HepG2 (cell line): ENCODE measurements around the gene COL18A1. TPM values are rescaled to one million over a fixed set of nuclear protein-coding genes. Genes with fewer than 3 reads are reported as not detected.
A peak's percentile ranks its signal among the peaks of the same experiment; 100 is the strongest.

Experiments used
- ARHGAP35 ChIP-seq: sonication (generic); formaldehyde crosslinking; IDR thresholded peaks from 2 replicates; pipeline ENCODE4 v1.9.0; 2022; ENCODE audit warnings: mild to moderate bottlenecking, inconsistent platforms, moderate library complexity, missing genetic modification reagents, borderline replicate concordance
- ARNTL ChIP-seq: sonication (generic); formaldehyde crosslinking; IDR thresholded peaks from 2 replicates; pipeline ENCODE4 v1.4.0; 2020; ENCODE audit warnings: mild to moderate bottlenecking, missing genetic modification reagents
- FOXK1 ChIP-seq: sonication (generic); formaldehyde crosslinking; IDR thresholded peaks from 2 replicates; pipeline ENCODE4 v1.4.0; 2020; ENCODE audit warnings: low read depth, missing genetic modification reagents, borderline replicate concordance
- HNRNPK ChIP-seq: fragments of 200-400 bp; formaldehyde crosslinking; IDR thresholded peaks from 2 replicates; pipeline ENCODE4 v1.6.1; 2018; ENCODE audit warnings: low read length, low read depth, moderate library complexity, mild to moderate bottlenecking; ENCODE audit not compliant: poor library complexity, severe bottlenecking
- IRF2 ChIP-seq: IDR thresholded peaks from 2 replicates; pipeline ENCODE4 v1.6.1; 2018; ENCODE audit warnings: missing genetic modification reagents, missing compliant biosample characterization
- JDP2 ChIP-seq: sonication (generic); formaldehyde crosslinking; IDR thresholded peaks from 2 replicates; pipeline ENCODE4 v1.8.1; 2022; ENCODE audit warnings: missing genetic modification reagents, borderline replicate concordance
- MXD1 ChIP-seq: sonication (generic); formaldehyde crosslinking; IDR thresholded peaks from 2 replicates; pipeline ENCODE4 v1.4.0; 2020; ENCODE audit warnings: mild to moderate bottlenecking, missing genetic modification reagents
- PAX8 ChIP-seq: sonication (generic); formaldehyde crosslinking; IDR thresholded peaks from 2 replicates; pipeline ENCODE4 v1.8.0; 2022; ENCODE audit warnings: mild to moderate bottlenecking, missing genetic modification reagents, borderline replicate concordance
- PITX1 ChIP-seq: sonication (generic); formaldehyde crosslinking; IDR thresholded peaks from 2 replicates; pipeline ENCODE4 v1.5.1; 2020; ENCODE audit warnings: mild to moderate bottlenecking, missing genetic modification reagents
- SAFB2 ChIP-seq: sonication (generic); formaldehyde crosslinking; IDR thresholded peaks from 2 replicates; pipeline ENCODE4 v1.5.1; 2020; ENCODE audit warnings: missing genetic modification reagents, low read depth, mild to moderate bottlenecking, borderline replicate concordance
- SOX13 ChIP-seq, 3 experiments: fragments of 450-650 bp in 1 of 3; sonication (generic) in 1 of 3; formaldehyde crosslinking in 1 of 3; IDR thresholded peaks in 2 of 3; conservative IDR thresholded peaks in 1 of 3; 2 replicates each; pipeline versions ENCODE4 v1.5.0 to v1.6.1; 2016 to 2020; ENCODE audit warnings: antibody characterized with exemption in 1 of 3, mild to moderate bottlenecking in 1 of 3, missing compliant biosample characterization in 1 of 3, missing genetic modification reagents in 1 of 3, moderate library complexity in 1 of 3
- STAG1 ChIP-seq: sonication (generic); formaldehyde crosslinking; IDR thresholded peaks from 2 replicates; pipeline ENCODE4 v1.4.0; 2020; ENCODE audit warnings: missing genetic modification reagents
- TCF7L2 ChIP-seq: IDR thresholded peaks from 2 replicates; pipeline ENCODE4 v1.6.1; 2011; ENCODE audit warnings: mild to moderate bottlenecking, low read depth, low read length, moderate library complexity
- TEAD3 ChIP-seq: optimal IDR thresholded peaks from 2 replicates; pipeline ENCODE3; 2016; ENCODE audit warnings: borderline replicate concordance
- TSC22D2 ChIP-seq: sonication (generic); formaldehyde crosslinking; IDR thresholded peaks from 2 replicates; pipeline ENCODE4 v1.5.1; 2020; ENCODE audit warnings: missing genetic modification reagents, mild to moderate bottlenecking, borderline replicate concordance
- ZHX1 ChIP-seq: sonication (generic); formaldehyde crosslinking; IDR thresholded peaks from 2 replicates; pipeline ENCODE4 v1.8.1; 2022; ENCODE audit warnings: low read depth, mild to moderate bottlenecking, missing genetic modification reagents
- ZNF17 ChIP-seq: sonication (generic); formaldehyde crosslinking; IDR thresholded peaks from 2 replicates; pipeline ENCODE4 v1.5.0; 2020; ENCODE audit warnings: mild to moderate bottlenecking, missing genetic modification reagents
- ZNF180 ChIP-seq: sonication (generic); formaldehyde crosslinking; IDR thresholded peaks from 2 replicates; pipeline ENCODE4 v1.4.0; 2020; ENCODE audit warnings: low read depth, missing genetic modification reagents, borderline replicate concordance
- ZNF232 ChIP-seq: sonication (generic); formaldehyde crosslinking; IDR thresholded peaks from 2 replicates; pipeline ENCODE4 v1.4.0; 2020; ENCODE audit warnings: missing genetic modification reagents, borderline replicate concordance
- ZNF362 ChIP-seq: sonication (generic); formaldehyde crosslinking; IDR thresholded peaks from 2 replicates; pipeline ENCODE4 v1.4.0; 2020; ENCODE audit warnings: missing genetic modification reagents, mild to moderate bottlenecking, borderline replicate concordance
- ZNF414 ChIP-seq: sonication (generic); formaldehyde crosslinking; IDR thresholded peaks from 2 replicates; pipeline ENCODE4 v1.5.0; 2020; ENCODE audit warnings: missing genetic modification reagents
- ZNF441 ChIP-seq: sonication (generic); formaldehyde crosslinking; IDR thresholded peaks from 2 replicates; pipeline ENCODE4 v1.7.0; 2021; ENCODE audit warnings: missing genetic modification reagents, borderline replicate concordance
- ZNF564 ChIP-seq: sonication (generic); formaldehyde crosslinking; IDR thresholded peaks from 2 replicates; pipeline ENCODE4 v1.8.1; 2023; ENCODE audit warnings: mild to moderate bottlenecking, missing genetic modification reagents
- ZNF75D ChIP-seq: sonication (generic); formaldehyde crosslinking; IDR thresholded peaks from 2 replicates; pipeline ENCODE4 v1.8.1; 2023; ENCODE audit warnings: missing genetic modification reagents, mild to moderate bottlenecking, borderline replicate concordance
- polyA plus RNA-seq, 8 experiments: library from polyadenylated mRNA; depleted of rRNA in 3 of 8; stranded (reverse) in 7 of 8; unstranded in 1 of 8; fragments of >200 nt; fragmentation: Illumina TruSeq in 4 of 8; extraction: Trizol in 4 of 8; gene quantifications; 2 replicates each; pipeline versions ENCODE4 v1.2.1 to v1.2.3, GENCODE V29; 2011 to 2016; ENCODE audit warnings: low read depth in 4 of 8, missing spikeins in 1 of 8, mixed read lengths in 1 of 8; ENCODE audit not compliant: insufficient read depth in 1 of 8
- total RNA-seq, 5 experiments: library from RNA; depleted of rRNA; stranded (reverse); fragments of >200 nt; fragmentation: Illumina TruSeq; extraction: Trizol; gene quantifications; 2 replicates each; pipeline ENCODE4 v1.2.3, GENCODE V29; 2016; ENCODE audit warnings: low read depth in 1 of 5

COL18A1 gene
- total and polyA plus RNA-seq, 2 of the 13 experiments (the other 11 are each of a cell fraction or from before 2014, with no cell fraction given): 79.0 to 102 TPM

GRCh38 chr21:45555557-45556301, 150.8 kb downstream of the COL18A1 start (continued):
- TF ChIP-seq ZHX1 (CRISPR knock-in tag): peak; percentile 71; the same call in 1 of the 2 replicates
- peak; percentile 91 for TF ChIP-seq ZNF414
- peak; percentile 51; the same call in 1 of the 2 replicates for TF ChIP-seq FOXK1
- no peak for TF ChIP-seq TEAD3
- TF ChIP-seq MXD1 (CRISPR knock-in tag): peak; percentile 90
- no peak for TF ChIP-seq ZNF17 (CRISPR knock-in tag)
- peak; percentile 69 for TF ChIP-seq PITX1 (CRISPR knock-in tag)
- peak; percentile 89 for TF ChIP-seq STAG1 (CRISPR knock-in tag)
- TF ChIP-seq JDP2 (CRISPR knock-in tag): no peak
- no peak for TF ChIP-seq ZNF75D (CRISPR knock-in tag)
- no peak for TF ChIP-seq SOX13 (IDR thresholded peaks at IDR 0.05)
- TF ChIP-seq SOX13 (CRISPR knock-in tag; conservative IDR thresholded peaks at IDR 0.05 in 1 of 2, IDR thresholded peaks at IDR 0.05 in 1 of 2): peak in 1 of 2 experiments; percentile 18; a peak in 1 of 4 replicates
- peak; percentile 63; the same call in 1 of the 2 replicates for TF ChIP-seq ZNF232 (CRISPR knock-in tag)
- TF ChIP-seq TCF7L2: no peak
- TF ChIP-seq PAX8 (CRISPR knock-in tag): no peak
- no peak for TF ChIP-seq ZNF180 (CRISPR knock-in tag)
- peak; percentile 80; the same call in 1 of the 2 replicates for TF ChIP-seq SAFB2
- peak; percentile 81 for TF ChIP-seq ARHGAP35 (CRISPR knock-in tag)
- no peak for TF ChIP-seq ZNF362 (CRISPR knock-in tag)
- peak; percentile 63 for TF ChIP-seq HNRNPK
- peak; percentile 75; the same call in 1 of the 2 replicates for TF ChIP-seq ZNF441
- no peak for TF ChIP-seq ARNTL
- TF ChIP-seq ZNF564 (CRISPR knock-in tag): no peak; the same call in 1 of the 2 replicates
- peak; percentile 57 for TF ChIP-seq IRF2 (CRISPR knock-in tag)
- TF ChIP-seq TSC22D2: 0 out of 2 replicates have a peak, but pooled peaks have one; percentile 56
